ENCODE measurements around the gene IGFBP4.

The IGFBP4 gene

DNA sequence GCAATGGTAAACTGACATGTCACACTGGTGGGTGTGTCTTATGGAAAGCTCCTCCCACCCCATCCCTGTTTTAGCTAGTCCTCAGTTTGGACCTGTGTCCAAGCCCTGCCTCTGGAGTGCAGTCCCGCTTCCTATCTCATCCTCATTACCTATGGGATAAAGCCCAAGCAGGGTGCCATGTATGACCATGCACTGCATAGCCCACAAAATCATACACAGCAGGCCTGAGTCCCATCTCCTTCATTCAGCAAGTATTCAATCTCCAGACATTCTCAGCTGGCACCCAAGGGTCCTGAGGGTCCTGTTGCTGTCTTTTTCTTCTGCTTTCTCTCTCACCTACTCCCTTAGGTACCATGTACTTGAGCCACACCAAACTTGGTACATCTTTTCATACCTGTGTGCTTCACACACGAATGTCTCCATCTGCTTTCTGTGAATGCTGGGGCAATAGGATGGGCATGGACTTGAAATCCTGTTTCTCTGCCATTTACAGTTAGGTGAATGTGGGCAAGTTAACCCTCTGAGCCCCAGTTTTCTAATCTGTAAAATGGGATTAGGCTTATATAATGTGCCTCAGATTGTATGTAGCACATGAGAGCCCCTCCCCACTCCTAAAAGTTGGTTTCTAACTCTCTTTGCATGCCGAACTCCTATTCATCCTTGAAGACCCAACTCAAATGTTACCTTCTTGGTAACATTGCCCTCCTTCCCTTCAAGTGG is 29.6 kb downstream of the IGFBP4 start:
- DNase-seq = no peak

DNA sequence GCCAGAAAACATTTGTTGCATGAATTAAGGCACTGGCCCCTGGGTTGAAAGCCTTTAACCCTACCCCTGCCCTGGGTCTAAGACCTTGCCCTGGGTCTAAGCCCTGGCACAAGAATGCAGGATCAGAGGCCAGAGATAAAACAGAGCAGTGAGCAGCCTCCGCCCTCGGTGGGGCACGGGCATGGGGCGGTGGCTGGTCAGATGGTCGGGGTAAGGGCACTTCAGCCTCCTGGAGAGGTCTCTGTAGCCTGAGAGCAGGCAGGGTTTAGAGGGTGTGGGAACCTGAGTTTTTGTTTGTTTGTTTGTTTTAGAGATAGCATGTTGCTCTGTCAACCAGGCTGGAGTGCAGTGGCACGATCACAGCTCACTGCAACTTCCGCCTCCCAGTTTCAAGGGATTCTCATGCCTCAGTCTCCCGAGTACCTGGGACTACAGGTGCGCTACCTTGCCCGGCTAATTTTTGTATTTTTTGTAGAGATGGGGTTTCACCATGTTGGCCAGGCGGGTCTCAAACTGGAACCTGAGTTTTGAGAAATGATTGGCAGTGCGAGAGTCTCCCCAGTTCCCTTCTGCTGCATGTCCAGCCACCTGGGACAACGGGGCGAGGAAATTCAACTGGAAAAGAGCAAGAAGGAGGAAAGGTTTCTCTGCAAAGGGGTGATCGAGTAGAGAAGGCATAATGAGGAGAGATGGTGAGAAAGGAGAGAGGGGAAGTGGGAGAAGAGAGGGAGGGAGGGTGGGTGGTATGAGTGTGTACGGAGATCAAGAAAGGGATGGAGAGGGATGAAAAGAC is 30.5 kb downstream of the IGFBP4 start:
- no peak for DNase-seq

DNA sequence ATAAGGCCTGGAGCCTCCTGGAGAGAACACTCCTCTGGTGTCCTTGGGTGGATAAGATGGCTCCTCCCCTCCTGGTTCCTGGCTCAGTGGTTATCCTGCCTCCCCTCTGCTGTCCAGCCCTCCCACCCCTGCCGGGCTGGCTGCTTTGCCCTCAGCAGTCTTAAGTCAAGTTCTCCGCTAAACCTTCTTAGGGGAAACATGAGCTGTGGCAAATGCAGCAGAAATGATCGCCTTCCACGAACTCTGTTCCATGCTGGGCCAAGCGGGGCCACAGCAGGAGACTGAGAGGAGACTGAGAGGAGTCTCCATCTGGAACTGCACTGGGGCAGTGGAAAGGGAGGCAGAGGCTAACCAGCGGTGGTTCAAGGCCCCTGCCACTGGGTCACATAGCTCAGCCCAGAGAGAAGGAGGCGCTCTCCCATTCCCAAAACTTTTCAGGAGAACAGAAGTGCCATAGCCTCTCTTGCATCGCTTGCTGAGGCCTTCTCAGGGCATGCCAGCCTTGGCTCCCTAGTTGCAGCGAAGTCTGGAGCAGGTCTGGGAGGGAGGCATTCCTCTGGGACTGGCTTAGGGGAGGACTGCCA is 31.3 kb downstream of the IGFBP4 start:
- DNase-seq = no peak

DNA sequence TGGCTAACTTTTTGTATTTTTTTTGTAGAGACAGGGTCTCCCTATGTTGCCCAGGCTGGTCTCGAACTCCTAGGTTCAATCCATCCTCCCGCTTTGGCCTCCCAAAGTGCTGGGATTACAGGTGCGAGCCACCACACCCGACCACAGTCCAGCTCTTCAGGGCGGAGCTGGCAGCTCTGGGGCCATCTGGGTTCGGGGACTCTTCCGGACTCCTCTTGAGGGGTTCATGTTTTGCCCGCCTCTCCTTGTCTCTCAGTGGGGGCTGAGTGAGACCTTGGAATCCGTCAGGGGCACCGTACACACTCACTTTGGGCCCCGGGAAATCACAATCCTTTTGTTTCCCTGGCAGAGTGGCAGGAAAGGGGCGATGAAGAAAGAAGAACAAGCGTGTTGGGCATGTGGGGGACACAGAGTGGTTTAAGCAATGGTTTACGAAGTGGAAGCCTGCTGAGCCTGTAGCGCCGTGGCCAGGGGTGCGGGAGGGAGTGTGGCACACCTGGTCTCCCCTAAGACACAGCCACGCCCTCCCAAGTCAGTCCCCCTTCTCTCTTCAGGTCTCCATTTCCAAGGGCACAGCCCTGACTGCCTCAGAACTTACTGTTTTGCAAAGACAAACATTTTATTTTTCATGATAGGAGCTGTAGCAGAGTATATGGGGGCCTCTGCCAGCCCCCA is 32.1 kb downstream of the IGFBP4 start:
- no peak for DNase-seq

DNA sequence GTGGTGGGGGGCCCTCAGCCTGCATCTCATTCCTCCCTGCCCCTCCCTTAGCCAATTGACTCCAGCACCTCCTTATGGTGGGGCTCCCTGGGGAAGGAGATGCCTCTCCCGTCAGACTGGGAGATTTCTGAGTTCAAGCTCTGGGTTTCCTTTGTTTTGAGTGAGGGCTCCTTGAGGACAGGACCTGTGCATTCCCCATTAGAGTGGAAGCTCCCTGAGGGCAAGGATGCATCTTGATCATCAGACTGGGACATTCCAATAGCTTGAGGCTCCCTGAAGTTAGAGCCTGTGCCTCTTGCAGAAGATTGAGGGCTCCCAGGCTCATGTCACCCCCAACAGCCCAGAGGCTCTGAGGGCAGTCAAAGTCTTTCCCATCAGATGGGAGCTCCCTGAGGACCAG is 34.5 kb downstream of the IGFBP4 start:
- no peak for DNase-seq

DNA sequence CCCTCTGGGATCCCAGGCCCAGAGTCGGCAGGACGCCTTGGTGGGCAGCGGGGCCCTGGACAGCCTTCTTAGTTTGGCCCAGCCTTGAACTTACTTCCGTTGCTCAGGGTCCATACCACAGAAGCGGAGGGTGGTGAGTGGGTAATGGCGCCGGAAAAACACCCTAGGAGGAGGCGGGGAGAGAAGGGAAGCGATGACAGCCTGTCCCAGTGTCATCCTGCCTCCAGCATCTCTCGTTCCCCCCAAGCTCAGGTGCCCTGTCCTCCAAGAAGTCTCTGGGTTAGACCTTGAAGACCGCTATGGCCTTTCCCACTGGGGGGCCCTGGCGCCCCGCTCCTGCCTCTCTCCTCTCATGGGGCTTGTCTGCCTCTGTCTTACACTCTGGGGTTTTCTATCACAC is 35.2 kb downstream of the IGFBP4 start:
- DNase-seq = no peak

DNA sequence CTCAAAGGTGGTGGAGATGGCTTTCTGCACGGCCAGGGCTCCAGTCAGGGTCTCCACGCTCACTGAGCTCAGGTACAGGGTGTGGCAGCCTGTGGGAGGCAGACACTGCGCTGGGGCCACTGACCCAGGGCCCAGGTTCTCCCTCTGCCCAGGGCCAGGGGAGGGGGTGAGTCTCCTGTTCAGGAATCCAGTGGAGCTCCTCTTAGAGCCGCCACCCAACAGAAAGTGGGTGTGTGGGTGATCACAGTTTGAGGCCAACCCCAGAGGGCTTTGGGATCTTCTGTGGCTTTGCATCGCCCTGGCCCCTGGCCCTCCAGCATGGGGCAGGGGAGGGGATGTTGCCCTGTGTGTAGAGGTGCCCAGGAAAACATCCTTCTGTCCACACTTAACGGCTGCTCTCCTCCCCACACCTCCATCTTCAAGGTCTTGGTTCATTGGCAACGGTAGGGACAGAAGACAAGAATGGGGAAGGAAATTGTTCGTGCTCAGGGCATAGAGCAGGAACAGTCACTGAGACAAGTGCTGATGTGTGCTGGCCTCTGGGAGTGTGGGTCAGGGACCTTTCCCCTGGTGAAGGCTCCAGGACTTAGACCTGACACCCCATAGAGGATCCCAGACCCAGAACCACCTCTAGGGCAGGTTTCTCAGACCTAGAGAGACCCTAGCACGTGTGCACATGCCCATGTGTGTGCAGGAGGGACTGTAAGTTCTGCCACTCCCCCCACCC is 36.7 kb downstream of the IGFBP4 start:
- no peak for DNase-seq

DNA sequence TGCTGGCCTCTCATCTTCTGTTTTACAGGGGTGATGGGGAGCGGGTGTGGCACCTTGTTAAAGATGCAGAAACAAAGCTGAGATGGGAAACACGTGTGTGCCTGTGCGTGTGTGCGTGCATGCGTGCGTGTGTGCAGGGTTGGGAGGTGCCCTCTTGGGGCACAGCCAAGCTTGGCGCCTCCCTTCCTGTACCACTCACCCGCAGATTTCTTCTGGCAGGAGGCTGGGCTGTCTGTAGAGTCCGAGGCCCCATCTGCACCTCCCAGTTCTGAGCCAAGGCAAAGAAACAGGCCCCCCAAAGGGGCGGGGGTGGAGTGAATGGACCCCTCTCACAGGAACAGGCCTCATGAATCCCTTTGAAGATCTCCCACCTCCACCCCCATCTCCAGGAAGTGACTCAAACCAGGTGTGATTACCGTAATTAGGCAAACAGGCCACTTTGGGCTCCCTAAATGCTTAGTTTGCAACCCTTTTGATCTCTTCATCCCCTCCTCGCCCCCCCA is 37.3 kb downstream of the IGFBP4 start:
- no peak for DNase-seq

DNA sequence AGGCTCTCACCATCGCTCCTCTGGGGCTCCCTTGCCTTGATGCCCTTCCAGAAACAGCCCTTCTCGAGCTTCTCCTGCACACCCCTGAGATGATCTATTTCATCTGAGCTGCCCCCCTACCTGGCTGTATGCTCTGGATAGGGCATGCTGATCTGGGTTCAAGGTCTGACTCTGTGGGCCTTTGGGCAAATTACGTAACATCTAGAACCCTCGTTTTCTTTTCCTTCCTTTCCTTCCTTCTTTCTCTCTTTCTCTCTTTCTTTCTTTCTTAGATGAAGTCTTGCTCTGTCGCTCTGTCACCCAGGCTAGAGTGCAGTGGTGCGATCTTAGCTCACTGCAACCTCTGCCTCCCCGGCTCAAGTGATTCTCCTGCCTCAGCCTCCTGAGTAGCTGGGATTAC is 37.9 kb downstream of the IGFBP4 start:
- DNase-seq = no peak

DNA sequence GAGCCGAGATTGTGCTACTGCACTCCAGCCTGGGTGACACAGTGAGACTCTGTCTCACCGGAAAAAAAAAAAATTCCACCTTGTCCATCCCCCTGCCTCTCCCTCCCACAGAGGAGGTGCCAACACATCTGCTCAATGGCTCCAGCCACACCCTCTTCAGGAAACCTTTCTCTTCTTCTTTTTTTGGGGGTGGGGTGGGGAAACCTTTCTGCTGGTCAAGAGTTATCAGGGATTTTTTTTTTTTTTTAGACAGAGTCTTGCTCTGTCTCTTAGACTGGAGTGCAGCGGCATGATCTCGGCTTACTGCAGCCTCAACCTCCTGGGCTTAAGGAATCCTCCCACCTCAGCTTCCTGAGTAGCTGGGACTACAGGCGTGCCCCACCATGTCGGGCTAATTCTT is 39.5 kb downstream of the IGFBP4 start:
- DNase-seq = no peak

DNA sequence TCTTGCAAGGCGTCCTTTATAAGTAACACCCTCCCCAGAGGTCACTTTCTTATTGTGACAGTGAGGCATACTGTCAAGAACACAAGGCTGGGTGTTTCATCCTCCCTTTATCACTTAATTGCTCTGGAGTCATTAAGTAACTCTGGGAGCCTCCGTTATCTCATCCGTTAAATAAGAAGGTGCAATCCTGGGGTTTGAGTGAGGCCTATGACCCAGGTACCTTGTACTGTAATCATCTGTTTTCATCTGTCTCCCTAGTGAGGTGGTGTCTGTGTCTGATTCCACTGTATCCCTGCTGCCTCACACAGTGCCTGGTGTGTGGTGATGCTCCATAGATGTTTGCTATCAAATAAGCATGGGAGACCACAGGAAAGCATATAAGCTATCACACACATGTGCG is 40.4 kb downstream of the IGFBP4 start:
- no peak for DNase-seq

DNA sequence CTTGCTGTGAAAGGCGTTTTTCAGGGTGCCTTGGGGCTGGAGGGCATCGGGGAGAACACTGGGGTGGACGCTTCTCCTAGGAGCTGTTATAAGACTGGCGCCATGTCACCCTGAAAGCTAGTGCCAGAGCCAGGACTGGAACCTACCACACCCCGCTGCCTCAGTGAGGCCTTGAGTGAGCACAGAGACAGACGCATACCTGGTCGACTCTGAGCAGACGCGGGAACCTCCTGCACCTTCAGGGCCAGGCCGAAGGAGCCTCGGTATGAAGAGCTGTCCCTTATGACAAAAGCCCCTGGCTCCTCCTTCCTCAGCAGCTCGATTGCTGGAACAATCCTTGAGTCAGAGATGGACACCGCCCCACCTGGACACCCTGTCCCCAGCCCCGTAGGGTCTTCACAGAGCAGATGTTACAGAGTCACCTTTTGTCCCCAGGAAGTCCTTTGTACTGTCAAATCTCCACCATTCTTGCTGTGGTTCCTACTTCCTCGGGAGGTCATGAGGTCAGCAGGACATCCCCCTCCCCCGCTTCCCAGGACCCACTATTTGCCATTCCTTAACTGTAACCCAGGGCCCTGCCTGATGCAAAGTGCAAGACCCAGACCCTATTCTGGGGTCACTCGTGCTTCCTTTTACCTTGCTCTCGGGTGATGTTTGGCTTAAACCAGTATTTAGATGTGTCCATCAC is 41.2 kb downstream of the IGFBP4 start:
- no peak for DNase-seq

DNA sequence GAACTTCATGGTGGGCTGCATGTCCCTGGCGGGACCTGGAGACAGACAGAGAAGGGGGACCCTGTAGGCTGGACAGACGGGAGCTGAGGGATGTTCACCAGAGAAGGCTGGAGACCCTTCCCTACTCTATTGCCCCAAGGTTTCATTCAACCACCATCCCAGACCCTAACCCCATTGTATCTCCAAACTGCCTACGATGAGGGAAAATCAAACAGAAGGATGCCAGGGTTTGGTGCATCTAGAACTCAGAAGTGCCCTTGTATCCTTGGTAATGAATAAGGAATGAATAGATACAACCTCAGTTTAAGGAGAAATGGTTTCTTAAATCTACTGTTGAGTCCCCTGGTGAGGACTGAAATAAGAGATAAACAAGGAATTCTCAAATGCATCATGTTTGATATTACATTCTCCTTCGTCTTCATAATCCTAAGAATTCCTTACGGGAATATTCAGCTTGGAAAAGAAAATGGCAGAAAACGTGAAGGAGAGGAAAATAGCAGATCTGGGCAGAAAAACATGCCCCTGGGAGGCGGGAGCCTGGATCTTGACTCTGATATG is 41.8 kb downstream of the IGFBP4 start:
- no peak for DNase-seq

DNA sequence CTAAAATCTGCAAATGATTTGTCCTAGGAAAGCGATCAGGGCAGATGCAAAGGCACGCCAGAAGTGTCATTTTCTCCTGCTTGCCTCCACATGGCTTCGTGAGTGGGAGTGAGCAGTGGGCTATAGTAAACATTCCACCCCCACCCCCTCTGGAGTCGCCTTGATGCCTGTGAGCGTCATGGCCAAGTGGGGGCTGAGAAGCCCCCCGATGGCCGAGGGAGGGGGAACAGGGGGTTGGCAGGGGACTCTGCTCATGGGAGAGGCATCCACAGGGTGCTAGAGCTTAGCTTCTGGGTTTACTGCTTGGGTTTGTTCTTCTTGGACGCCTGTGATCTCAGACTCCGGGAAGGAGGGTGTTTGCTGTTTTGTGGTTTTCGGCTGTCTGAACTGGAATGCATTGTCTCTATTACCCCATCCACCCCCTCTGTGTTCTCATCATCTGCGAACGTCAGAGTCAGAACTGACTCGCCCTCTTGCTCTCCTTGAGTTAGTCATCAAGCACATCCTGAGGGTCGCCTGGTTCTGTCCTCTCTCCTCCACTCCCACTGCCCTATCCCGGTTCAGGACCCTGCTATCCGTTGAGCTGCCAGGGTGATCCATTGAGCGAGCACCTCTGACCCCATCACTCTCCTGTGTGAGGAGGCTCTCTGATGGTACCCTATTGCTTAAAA is 42.7 kb downstream of the IGFBP4 start:
- no peak for DNase-seq

DNA sequence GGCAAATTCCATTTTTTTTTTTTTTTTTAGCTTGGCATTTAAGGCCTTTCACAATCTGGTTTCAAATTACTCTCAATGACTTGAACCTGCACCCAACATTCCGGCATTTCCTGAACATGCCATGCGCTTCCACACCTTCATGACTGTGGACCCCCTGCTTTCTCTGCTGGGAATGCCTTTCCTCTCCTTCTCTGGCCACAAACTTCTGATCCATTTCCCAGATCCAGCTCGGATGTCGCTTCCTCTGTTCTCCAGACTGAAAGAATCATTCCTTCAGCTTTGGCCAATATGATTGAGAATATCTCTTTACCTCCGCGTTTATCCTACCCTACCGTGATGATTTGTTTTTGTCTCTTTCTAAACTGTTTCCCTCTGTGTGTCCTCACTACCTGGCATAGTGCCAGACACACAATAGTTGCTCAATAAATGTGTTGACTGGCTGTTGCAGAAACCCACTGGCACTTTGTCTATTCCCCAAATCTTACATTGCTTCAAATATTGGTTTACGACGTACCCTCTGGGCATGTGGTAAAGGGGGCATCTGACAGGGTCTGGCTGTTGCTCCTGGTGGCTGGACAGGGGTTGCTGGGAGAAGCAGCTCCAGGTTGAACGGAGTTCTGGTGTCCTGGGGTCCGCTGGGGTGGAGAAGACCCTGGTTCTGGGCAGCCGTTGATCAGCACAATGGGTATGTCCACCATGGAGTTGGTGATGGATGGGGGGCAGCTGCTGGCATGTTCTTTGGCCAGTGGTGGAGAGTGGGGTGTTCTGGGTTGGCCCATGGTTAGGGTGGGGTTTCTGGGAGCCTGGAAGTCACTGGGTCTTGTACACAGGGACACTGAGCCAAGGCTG is 43.5 kb downstream of the IGFBP4 start:
- DNase-seq = no peak

DNA sequence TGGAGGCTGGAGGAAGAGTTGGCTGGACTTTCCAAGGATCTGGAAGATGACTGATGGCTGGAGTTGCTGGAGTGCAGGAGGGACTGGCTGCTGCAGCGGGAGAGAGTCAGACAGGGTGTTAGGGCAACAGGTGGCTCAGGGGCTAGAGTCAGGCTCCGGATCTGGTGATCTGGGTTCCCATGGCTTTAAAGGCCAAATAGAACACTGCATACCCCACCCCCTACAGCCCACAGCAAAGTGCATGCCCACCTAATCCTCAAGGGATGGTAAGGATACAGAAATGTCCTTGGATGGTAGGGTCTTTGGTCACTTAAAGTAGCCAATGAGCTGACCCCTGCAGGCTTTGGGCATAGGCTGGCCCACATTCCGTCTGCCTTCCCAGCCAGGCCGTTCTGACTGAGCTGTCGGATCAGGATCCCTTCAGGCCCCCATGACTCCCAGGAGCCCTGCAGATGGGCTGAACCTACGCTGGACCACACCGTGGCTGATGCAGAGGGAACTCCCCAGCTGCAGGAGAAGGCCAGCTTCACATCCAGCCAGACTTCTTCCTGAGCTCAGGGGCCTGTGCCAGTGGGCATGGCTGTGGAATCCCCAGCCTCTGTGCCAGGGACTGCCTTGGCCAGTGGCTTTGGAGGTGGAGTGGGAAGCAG is 44.2 kb downstream of the IGFBP4 start:
- no peak for DNase-seq

DNA sequence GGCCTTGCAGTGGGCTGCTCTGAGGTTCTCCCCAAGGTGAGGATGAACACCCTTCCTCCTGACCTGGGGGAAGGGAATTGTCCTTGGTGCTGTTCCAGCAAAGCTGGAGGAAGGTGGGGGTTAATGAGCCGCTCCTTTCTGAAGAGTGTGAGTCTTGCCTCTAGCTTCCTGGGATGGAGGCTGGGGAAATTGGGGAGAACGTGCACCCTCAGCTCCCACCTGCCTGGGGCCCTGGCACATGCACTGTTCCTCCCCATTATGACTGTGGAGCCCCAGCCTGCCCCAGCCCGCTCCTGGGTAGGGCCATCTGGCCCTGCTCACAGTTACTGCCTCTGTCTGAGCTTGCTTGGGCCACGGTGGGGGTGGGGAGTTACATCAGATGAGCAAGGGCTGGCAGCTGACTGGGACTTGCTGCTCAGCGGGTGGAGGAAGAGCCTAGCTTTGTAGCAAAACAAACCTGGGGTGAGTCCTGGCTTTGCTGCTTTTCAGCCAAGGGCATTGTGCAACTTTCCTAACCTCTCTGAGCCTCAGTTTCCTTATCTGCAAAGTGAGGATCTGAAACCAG is 47.1 kb downstream of the IGFBP4 start:
- peak; percentile 2 for DNase-seq

DNA sequence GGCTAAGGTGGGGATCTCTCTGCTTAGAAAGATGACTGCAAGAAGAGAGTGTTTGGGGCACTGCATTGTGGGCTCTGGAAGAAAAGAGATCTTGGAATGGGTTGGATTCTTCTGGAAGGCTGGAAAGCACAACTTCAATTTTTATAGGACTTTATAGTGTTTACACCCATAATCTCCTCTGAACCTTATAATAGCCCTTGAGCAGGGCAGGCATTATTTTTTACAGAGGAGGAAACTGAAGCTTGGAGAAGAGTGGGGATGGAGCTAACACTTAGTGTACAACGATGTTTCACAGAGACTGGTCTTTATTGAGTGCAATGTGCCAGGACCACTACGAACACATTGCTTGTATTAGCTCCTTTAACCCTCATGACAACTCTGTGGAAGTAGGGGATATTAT is 47.7 kb downstream of the IGFBP4 start:
- no peak for DNase-seq

DNA sequence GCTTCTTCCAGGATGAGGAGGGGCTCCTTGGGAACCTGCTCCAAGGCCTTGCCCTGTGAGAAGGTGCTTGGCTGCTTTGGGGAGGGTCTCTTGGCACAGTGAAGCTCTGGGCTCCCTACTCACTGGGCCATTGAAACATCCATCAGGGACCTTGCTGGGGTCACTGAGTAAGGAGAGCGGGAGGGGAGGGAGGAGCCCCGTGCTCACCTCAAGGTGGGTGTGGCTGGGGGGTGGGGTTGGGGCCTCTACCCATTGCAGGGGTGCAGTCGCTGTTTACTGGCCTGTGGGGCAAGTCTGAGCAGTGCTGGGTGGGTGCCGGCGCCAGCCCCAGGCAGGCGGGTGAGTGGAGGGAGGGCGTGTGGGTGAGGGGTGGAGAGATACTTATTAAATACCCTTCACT is 48.2 kb downstream of the IGFBP4 start:
- no peak for DNase-seq
